Mucosa of gallbladder (tissue), 1 donor: Measurements from ENCODE around the gene TPP2. TPM values are rescaled to one million over a fixed set of nuclear protein-coding genes. Genes with fewer than 3 reads are reported as not detected.

ENCODE experiments used
- DNase-seq: peaks from one replicate; pipeline ENCODE4 v3.0.0-alpha.2; 2020; ENCODE audit warnings: low spot score
- total RNA-seq: library from RNA; stranded (reverse); gene quantifications from one replicate; pipeline ENCODE4 v1.2.1, GENCODE V29; 2021
- donor health status: DM: no; HTN: no; CAD: no.

The TPP2 gene
- total RNA-seq, 1 donor from 2014 or later = 37.6 TPM

- no peak for DNase-seq
Measured at GRCh38 chr13:102654756-102655155, 58.0 kb downstream of the TPP2 start.

- DNase-seq = no peak
Measured at GRCh38 chr13:102657630-102658029, 60.8 kb downstream of the TPP2 start.

- DNase-seq = no peak
Measured at GRCh38 chr13:102658660-102659059, 61.9 kb downstream of the TPP2 start.

GRCh38 chr13:102659168-102659713 lies 62.5 kb downstream of the TPP2 start:
- no peak for DNase-seq

GRCh38 chr13:102667023-102667422 lies 70.2 kb downstream of the TPP2 start:
- no peak for DNase-seq

- DNase-seq = no peak
Measured at GRCh38 chr13:102667911-102668310, 71.1 kb downstream of the TPP2 start.

- no peak for DNase-seq
Measured at GRCh38 chr13:102670130-102670529, 73.3 kb downstream of the TPP2 start.

GRCh38 chr13:102675115-102675514 lies 78.3 kb downstream of the TPP2 start:
- no peak for DNase-seq

- DNase-seq = no peak
Measured at GRCh38 chr13:102677122-102677521, 80.3 kb downstream of the TPP2 start.

- DNase-seq = no peak
Measured at GRCh38 chr13:102678339-102679107, 81.7 kb downstream of the TPP2 start.

- DNase-seq = no peak
Measured at GRCh38 chr13:102679449-102680132, 82.8 kb downstream of the TPP2 start.

GRCh38 chr13:102680133-102680717 lies 83.4 kb downstream of the TPP2 start:
- DNase-seq = no peak

- no peak for DNase-seq
Measured at GRCh38 chr13:102680842-102681740, 84.3 kb downstream of the TPP2 start.

- DNase-seq = no peak
Measured at GRCh38 chr13:102682211-102682610, 85.4 kb downstream of the TPP2 start.

GRCh38 chr13:102682727-102683126 lies 85.9 kb downstream of the TPP2 start:
- no peak for DNase-seq

- no peak for DNase-seq
Measured at GRCh38 chr13:102683637-102684036, 86.9 kb downstream of the TPP2 start.

- DNase-seq = no peak
Measured at GRCh38 chr13:102686024-102686423, 89.2 kb downstream of the TPP2 start.

GRCh38 chr13:102687520-102687919 lies 90.7 kb downstream of the TPP2 start:
- no peak for DNase-seq

GRCh38 chr13:102688306-102688973 lies 91.7 kb downstream of the TPP2 start:
- DNase-seq = no peak

- DNase-seq = no peak
Measured at GRCh38 chr13:102690883-102691282, 94.1 kb downstream of the TPP2 start.

GRCh38 chr13:102692491-102692826 lies 95.7 kb downstream of the TPP2 start:
- DNase-seq = no peak
